HG02870 (cell line): Measurements from ENCODE around the gene GATA1.

Source experiments
- ATAC-seq: cut with Tn5 transposase; IDR thresholded peaks from one replicate; pipeline ENCODE4 v1.9.1; 2021; ENCODE audit warnings: mild to moderate bottlenecking, moderate library complexity; ENCODE audit not compliant: unreplicated experiment

The GATA1 gene

GRCh38 chrX:48786341-48786800 lies at the start of gene GATA1:
TSS of gene GATA1 (plus strand) at chrX:48786590. CDS start at chrX:48791110, 4,520 bp downstream.
- ATAC-seq, result no peak

- no peak for ATAC-seq
Measured at GRCh38 chrX:48736878-48737212, 49.5 kb upstream of the GATA1 start.

- peak; percentile 98 for ATAC-seq
Measured at GRCh38 chrX:48737213-48737938, 49.0 kb upstream of the GATA1 start.

GRCh38 chrX:48737940-48738339 lies 48.5 kb upstream of the GATA1 start:
- ATAC-seq, result no peak

- ATAC-seq, result no peak
Measured at GRCh38 chrX:48741834-48742233, 44.6 kb upstream of the GATA1 start.

- no peak for ATAC-seq
Measured at GRCh38 chrX:48745222-48745621, 41.2 kb upstream of the GATA1 start.

GRCh38 chrX:48747415-48748016 lies 38.9 kb upstream of the GATA1 start:
- no peak for ATAC-seq

GRCh38 chrX:48749182-48749581 lies 37.2 kb upstream of the GATA1 start:
- ATAC-seq, result no peak

- ATAC-seq, result no peak
Measured at GRCh38 chrX:48751343-48751742, 35.0 kb upstream of the GATA1 start.

GRCh38 chrX:48752498-48752897 lies 33.9 kb upstream of the GATA1 start:
- ATAC-seq, result no peak

- no peak for ATAC-seq
Measured at GRCh38 chrX:48753708-48754228, 32.6 kb upstream of the GATA1 start.

- ATAC-seq, result no peak
Measured at GRCh38 chrX:48754238-48754637, 32.2 kb upstream of the GATA1 start.

- ATAC-seq, result no peak
Measured at GRCh38 chrX:48761674-48762471, 24.5 kb upstream of the GATA1 start, which contains the start of gene GLOD5. TSS of gene GLOD5 (plus strand) at chrX:48761747. CDS start at chrX:48761791, 44 bp downstream.

- no peak for ATAC-seq
Measured at GRCh38 chrX:48769230-48769629, 17.2 kb upstream of the GATA1 start.

- ATAC-seq, result no peak
Measured at GRCh38 chrX:48770296-48770695, 16.1 kb upstream of the GATA1 start.

GRCh38 chrX:48772602-48773001 lies 13.8 kb upstream of the GATA1 start:
- ATAC-seq, result no peak

- ATAC-seq, result no peak
Measured at GRCh38 chrX:48776818-48777439, 9.5 kb upstream of the GATA1 start.

GRCh38 chrX:48779399-48779798 lies 7.0 kb upstream of the GATA1 start:
- no peak for ATAC-seq

GRCh38 chrX:48781705-48782104 lies 4.7 kb upstream of the GATA1 start:
- no peak for ATAC-seq

GRCh38 chrX:48782216-48782615 lies 4.2 kb upstream of the GATA1 start:
- ATAC-seq, result no peak

- no peak for ATAC-seq
Measured at GRCh38 chrX:48782795-48783194, 3.6 kb upstream of the GATA1 start.
